Stimulated activated CD8-positive, alpha-beta memory T cell treated with anti-CD3 and anti-CD28 coated beads, Interleukin-4, amount 100 ng/mL, for 24 hours (primary cell): Measurements from ENCODE around the gene NCOA4.
"Not testable (repeated sequence)": the region's sequence is repeated elsewhere in the genome, so short reads cannot be mapped to it uniquely, and the experiment has no call there.

Source experiments
- DNase-seq: peaks from one replicate; pipeline ENCODE4 v3.0.0-alpha.2; 2020; ENCODE audit warnings: low read depth

NCOA4 gene

GRCh38 chr10:45983538-45984186 lies 46.8 kb downstream of the NCOA4 start:
- DNase-seq = not testable (repeated sequence)

GRCh38 chr10:45981367-45981766 lies 49.1 kb downstream of the NCOA4 start:
- DNase-seq = not testable (repeated sequence)

GRCh38 chr10:45978554-45978953 lies 51.9 kb downstream of the NCOA4 start:
- DNase-seq = not testable (repeated sequence)

GRCh38 chr10:45974041-45974440 lies 56.4 kb downstream of the NCOA4 start:
- DNase-seq = not testable (repeated sequence)

GRCh38 chr10:45972813-45973169 lies 57.6 kb downstream of the NCOA4 start:
- DNase-seq = not testable (repeated sequence)

GRCh38 chr10:45972106-45972812 lies 58.2 kb downstream of the NCOA4 start, which contains the start of gene TIMM23:
TIMM23 (plus strand) TSS chr10:45972489; CDS start chr10:45972625, 136 bp downstream.
- DNase-seq = peak; percentile 80

- DNase-seq = peak; percentile 2
These were observed 58.7 kb downstream of the NCOA4 start for GRCh38 chr10:45971742-45972105.

- DNase-seq = not testable (repeated sequence)
These were observed 59.4 kb downstream of the NCOA4 start for GRCh38 chr10:45971019-45971418.

- not testable (repeated sequence) for DNase-seq
These were observed 67.6 kb downstream of the NCOA4 start for GRCh38 chr10:45962686-45963452.

GRCh38 chr10:45957928-45958327 lies 72.5 kb downstream of the NCOA4 start:
- DNase-seq = not testable (repeated sequence)

GRCh38 chr10:45956634-45957033 lies 73.8 kb downstream of the NCOA4 start:
- not testable (repeated sequence) for DNase-seq
